Heart right ventricle (tissue), 16 donors: ENCODE results near the gene ELFN1. TPM values are rescaled to one million over a fixed set of nuclear protein-coding genes. Genes with fewer than 3 reads are reported as not detected.

Experiments used
- ATAC-seq, 8 donors: fragments of 200-7000 bp; cut with Tn5 transposase; one replicate each; pipeline ENCODE4 v1.9.1; 2020; ENCODE audit warnings: mild to moderate bottlenecking in 8 of 8, moderate library complexity in 8 of 8, moderate number of reproducible peaks in 1 of 8
- DNase-seq, 2 donors: peaks; one replicate each; pipeline ENCODE4 v3.0.0-alpha.2; 2020
- H3K27ac ChIP-seq, 10 donors: fragments of 200-600 bp; sonication (generic) in 2 of 10; one replicate each; pipeline versions ENCODE4 v1.5.0 to v1.8.0; 2020 to 2022; ENCODE audit warnings: mild to moderate bottlenecking in 3 of 10
- H3K27me3 ChIP-seq, 7 donors: fragments of 200-600 bp; one replicate each; pipeline ENCODE4 v1.8.0; 2021 to 2022; ENCODE audit warnings: mild to moderate bottlenecking in 2 of 7
- H3K36me3 ChIP-seq, 9 donors: fragments of 200-600 bp; sonication (generic) in 1 of 9; one replicate each; pipeline versions ENCODE4 v1.5.0 to v1.8.0; 2020 to 2022; ENCODE audit warnings: mild to moderate bottlenecking in 2 of 9
- H3K4me1 ChIP-seq, 9 donors: fragments of 200-600 bp; sonication (generic) in 1 of 9; one replicate each; pipeline versions ENCODE4 v1.5.0 to v1.8.0; 2020 to 2022; ENCODE audit warnings: mild to moderate bottlenecking in 4 of 9
- H3K4me3 ChIP-seq, 10 donors: fragments of 200-600 bp; sonication (generic) in 2 of 10; one replicate each; pipeline versions ENCODE4 v1.5.0 to v1.8.0; 2020 to 2022; ENCODE audit warnings: mild to moderate bottlenecking in 7 of 10, moderate library complexity in 2 of 10
- H3K9me3 ChIP-seq, 11 donors: fragments of 200-600 bp in 10 of 11; sonication (generic) in 2 of 11; one replicate each; pipeline versions ENCODE4 v1.5.0 to v1.8.0; 2013 to 2022; ENCODE audit warnings: mild to moderate bottlenecking in 2 of 11, control low read depth in 1 of 11, moderate library complexity in 1 of 11
- CTCF ChIP-seq, 9 donors: fragments of 200-600 bp; sonication (generic) in 2 of 9; IDR thresholded peaks; one replicate each; pipeline versions ENCODE4 v1.5.0 to v1.8.0; 2021 to 2022; ENCODE audit warnings: antibody characterized with exemption in 9 of 9, mild to moderate bottlenecking in 5 of 9, moderate library complexity in 1 of 9
- WGBS, 2 donors: extraction: QIAGEN DNeasy Blood & Tissue Kit; methylation state at CpG; one replicate each; pipeline ENCODE4 v1.1.7; 2013; ENCODE audit warnings: inconsistent platforms in 1 of 2; 5-methylcytosine and 5-hydroxymethylcytosine counted together
- intact Hi-C, 10 donors: fragments of 100-400 bp; cut with DNase I; formaldehyde crosslinking; loops; one replicate each; pipeline versions ENCODE4 v1.11.1 to v1.14.2; 2022
- polyA plus RNA-seq, 2 donors: library from polyadenylated mRNA; stranded (reverse); fragments of 200-250 nt; gene quantifications; one replicate each; pipeline ENCODE4 v1.2.3, GENCODE V29; 2013
- total RNA-seq, 10 donors: library from RNA; stranded (reverse); fragmentation: NEBNext Ultra II Directional in 3 of 10; extraction: Animal tissue kit (Norgen Biotek cat#: 25700) in 3 of 10; gene quantifications; one replicate each; pipeline versions ENCODE4 v1.2.1 to v1.2.4, GENCODE V29; 2021 to 2023
- donor health status: Arrhythmogenic right ventricular cardiomyopathy.
- donor health status: ischemic (EF 13 %, LVEDD 7.1; RV severe dilation, severe dysfunction).
- donor health status: healthy with polysubstance abuse.
- donor health status: DM: no; HTN: yes; CAD: no.
- donor health status: DM: no; HTN: no; CAD: no.
- donor health status: ischemic (EF 25% LVEDD 6.9; RV normal size, moderate dysfunction).
- donor health status: ischemic (EF 25% LVEDD 5.7; RV mildly dilated, moderate dysfunction).
- donor health status: healthy.
- donor health status: DM: yes; HTN: yes; CAD: no.
- donor health status: Ischemic cardiomyopathy.
- donor health status: ischemic (EF 35%, LVEDD 5.7; RV mildly dilated, moderate dysfunction).
- donor health status: nonischemic (EF 11% LVEDD 7.7; RV severe dilation, severe dysfunction).
- donor health status: DM: yes; HTN: yes; CAD: no.
- donor health status: PGD.
- donor health status: ischemic (EF 29% LVEDD 5.4; RV normal size, mild dysfunction).
- donor health status: nonischemic (EF 23%, LVEDD 6.1; RV moderate dilation, normal function).

The ELFN1 gene
- total and polyA plus RNA-seq, 12 donors, result 3.0 to 9.5 (median 6.0) TPM

DNA sequence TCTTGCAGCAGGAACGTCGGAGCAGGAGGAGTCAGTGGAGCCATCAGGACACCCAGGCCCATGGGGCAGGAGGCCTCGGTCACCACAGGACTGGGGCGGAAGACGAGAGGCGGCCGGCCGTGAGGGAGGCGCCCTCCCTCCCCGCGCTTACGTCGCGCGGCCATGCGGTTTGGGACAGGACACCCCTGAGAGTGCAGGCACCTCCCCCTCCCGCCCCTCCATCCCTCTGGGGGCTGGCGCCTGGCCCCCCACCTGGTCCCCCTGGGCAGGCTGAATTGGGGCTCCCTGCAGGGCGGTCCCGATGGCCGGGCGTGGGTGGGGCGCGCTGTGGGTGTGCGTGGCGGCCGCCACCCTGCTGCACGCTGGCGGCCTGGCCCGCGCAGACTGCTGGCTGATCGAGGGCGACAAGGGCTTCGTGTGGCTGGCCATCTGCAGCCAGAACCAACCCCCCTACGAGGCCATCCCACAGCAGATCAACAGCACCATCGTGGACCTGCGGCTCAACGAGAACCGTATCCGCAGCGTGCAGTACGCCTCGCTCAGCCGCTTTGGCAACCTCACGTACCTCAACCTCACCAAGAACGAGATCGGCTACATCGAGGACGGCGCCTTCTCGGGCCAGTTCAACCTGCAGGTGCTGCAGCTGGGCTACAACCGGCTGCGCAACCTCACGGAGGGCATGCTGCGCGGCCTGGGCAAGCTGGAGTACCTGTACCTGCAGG, 74.4 kb downstream of the ELFN1 start:
- 96 to 97% methylated on average over 53 to 56 of the region's 56 CpGs for WGBS, 2 donors
- DNase-seq (no peak), ATAC-seq (no peak)
- peaks cover 0 to 18% (median 0%) of the 10 kb centered on the region in 9 donors for H3K36me3 ChIP-seq
- intact Hi-C loops, result loop anchor here in 2 of 10 donors (5.0 kb wide), 2 partner anchors 72 to 77 kb away; partner anchors contain the start of gene ELFN1 (in 1 of the 2)
- peaks cover 6 to 40% (median 29%) of the 10 kb centered on the region in 9 donors for H3K4me1 ChIP-seq
- no peaks in the 10 kb centered on the region for H3K9me3 ChIP-seq
- H3K27me3 ChIP-seq, result peaks cover 0 to 13% (median 2%) of the 10 kb centered on the region in 7 donors
- no peak overlapping the region for H3K4me3 ChIP-seq
- TF ChIP-seq CTCF (IDR thresholded peaks at IDR 0.05), result no peak
- H3K27ac ChIP-seq, result no peak overlapping the region

DNA sequence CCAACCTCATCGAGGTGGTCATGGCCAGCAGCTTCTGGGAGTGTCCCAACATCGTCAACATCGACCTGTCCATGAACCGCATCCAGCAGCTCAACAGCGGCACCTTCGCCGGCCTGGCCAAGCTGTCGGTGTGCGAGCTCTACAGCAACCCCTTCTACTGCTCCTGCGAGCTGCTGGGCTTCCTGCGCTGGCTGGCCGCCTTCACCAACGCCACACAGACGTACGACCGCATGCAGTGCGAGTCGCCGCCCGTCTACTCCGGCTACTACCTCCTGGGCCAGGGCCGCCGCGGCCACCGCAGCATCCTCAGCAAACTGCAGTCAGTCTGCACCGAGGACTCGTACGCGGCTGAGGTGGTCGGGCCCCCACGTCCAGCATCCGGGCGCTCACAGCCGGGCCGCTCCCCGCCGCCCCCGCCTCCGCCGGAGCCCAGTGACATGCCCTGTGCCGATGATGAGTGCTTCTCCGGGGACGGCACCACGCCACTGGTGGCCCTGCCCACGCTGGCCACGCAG, 75.0 kb downstream of the ELFN1 start:
- Histone ChIP-seq H3K36me3 (peaks cover 0 to 18% (median 0%) of the 10 kb centered on the region in 9 donors), H3K4me1 (peaks cover 7 to 46% (median 36%) of the 10 kb centered on the region in 9 donors), H3K27ac (no peak overlapping the region), H3K27me3 (peaks cover 0 to 13% (median 5%) of the 10 kb centered on the region in 7 donors), H3K9me3 (no peaks in the 10 kb centered on the region), H3K4me3 (no peak overlapping the region)
- no peak for ATAC-seq
- intact Hi-C loops, result no loop called here
- TF ChIP-seq CTCF (IDR thresholded peaks at IDR 0.05), result no peak
- DNase-seq, result no peak
- 96 to 98% methylated on average over 44 to 46 of the region's 46 CpGs for WGBS, 2 donors

- no peak for ATAC-seq
- H3K4me3 ChIP-seq, result no peak overlapping the region
- intact Hi-C loops, result no loop called here
- TF ChIP-seq CTCF (IDR thresholded peaks at IDR 0.05), result no peak
- DNase-seq, result no peak
- H3K27ac ChIP-seq, result no peak overlapping the region
- 97 to 98% methylated on average over 56 to 72 of the region's 72 CpGs for WGBS, 2 donors
- H3K9me3 ChIP-seq, result no peaks in the 10 kb centered on the region
- H3K36me3 ChIP-seq, result peaks cover 0 to 18% (median 0%) of the 10 kb centered on the region in 9 donors
- peaks cover 7 to 51% (median 37%) of the 10 kb centered on the region in 9 donors for H3K4me1 ChIP-seq
- peaks cover 0 to 17% (median 10%) of the 10 kb centered on the region in 7 donors for H3K27me3 ChIP-seq
These were observed 75.8 kb downstream of the ELFN1 start for GRCh38 chr7:1745576-1746490.

- no peak for TF ChIP-seq CTCF (IDR thresholded peaks at IDR 0.05)
- Histone ChIP-seq H3K4me1 (peaks cover 7 to 45% (median 32%) of the 10 kb centered on the region in 9 donors), H3K9me3 (no peaks in the 10 kb centered on the region), H3K27ac (no peak overlapping the region), H3K4me3 (no peak overlapping the region), H3K36me3 (peaks cover 0 to 18% (median 0%) of the 10 kb centered on the region in 9 donors), H3K27me3 (peaks cover 0 to 22% (median 10%) of the 10 kb centered on the region in 7 donors)
- DNase-seq (no peak), ATAC-seq (no peak)
- intact Hi-C loops, result no loop called here
- WGBS, 2 donors, result 95 to 98% methylated on average over 39 to 60 of the region's 60 CpGs
These were observed 76.5 kb downstream of the ELFN1 start for GRCh38 chr7:1746491-1746975.
